Activated T-helper 1 cell treated with Interleukin-2 at 50 U/mL for 16 hours (primary cell): Measurements from ENCODE around the gene PAPLN.

ENCODE experiments used
- DNase-seq: peaks from one replicate; pipeline ENCODE4 v3.0.0-alpha.2; 2020; ENCODE audit warnings: low read depth

The PAPLN gene

GRCh38 chr14:73245480-73246325 is 8.4 kb downstream of the PAPLN start:
- peak; percentile 22 for DNase-seq

GRCh38 chr14:73246387-73247150 is 9.3 kb downstream of the PAPLN start:
- DNase-seq = no peak

- DNase-seq = no peak
Measured at GRCh38 chr14:73248108-73248868, 11.0 kb downstream of the PAPLN start.

- DNase-seq = no peak
Measured at GRCh38 chr14:73249108-73249507, 11.8 kb downstream of the PAPLN start.

- no peak for DNase-seq
Measured at GRCh38 chr14:73249564-73250316, 12.4 kb downstream of the PAPLN start.

GRCh38 chr14:73250317-73250713 is 13.0 kb downstream of the PAPLN start:
- DNase-seq = no peak

- no peak for DNase-seq
Measured at GRCh38 chr14:73250781-73251500, 13.6 kb downstream of the PAPLN start.

- DNase-seq = no peak
Measured at GRCh38 chr14:73251516-73252215, 14.4 kb downstream of the PAPLN start.

- no peak for DNase-seq
Measured at GRCh38 chr14:73252491-73253322, 15.4 kb downstream of the PAPLN start.

GRCh38 chr14:73253323-73253610 is 16.0 kb downstream of the PAPLN start:
- DNase-seq = no peak

- no peak for DNase-seq
Measured at GRCh38 chr14:73253721-73254120, 16.4 kb downstream of the PAPLN start.

GRCh38 chr14:73254247-73255004 is 17.1 kb downstream of the PAPLN start:
- no peak for DNase-seq

GRCh38 chr14:73255005-73255400 is 17.7 kb downstream of the PAPLN start:
- no peak for DNase-seq

- DNase-seq = no peak
Measured at GRCh38 chr14:73255693-73256225, 18.5 kb downstream of the PAPLN start.

GRCh38 chr14:73258076-73258475 is 20.8 kb downstream of the PAPLN start:
- DNase-seq = no peak

GRCh38 chr14:73258845-73259611 is 21.7 kb downstream of the PAPLN start:
- DNase-seq = no peak

GRCh38 chr14:73259837-73260236 is 22.5 kb downstream of the PAPLN start:
- no peak for DNase-seq

- no peak for DNase-seq
Measured at GRCh38 chr14:73260574-73260973, 23.3 kb downstream of the PAPLN start.
